Calu3 (cell line): ENCODE results near the gene AMBP. TPM values are rescaled to one million over a fixed set of nuclear protein-coding genes. Genes with fewer than 3 reads are reported as not detected.
A peak's percentile ranks its signal among the peaks of the same experiment; 100 is the strongest.

ENCODE experiments used
- BruUV-seq: library from RNA; stranded (reverse); fragments of 400-500 nt; replicated peaks from 2 replicates; lab custom pipeline; 2021; lab: Mats Ljungman, UMichigan
- CTCF ChIA-PET: fragments of 300-600 bp; sonication (Branson Sonifier 250); formaldehyde crosslinking; loops from one replicate; lab custom pipeline; 2022; ENCODE audit warnings: antibody characterized with exemption; lab: Charles Lee
- DNase-seq: peaks from one replicate; pipeline ENCODE4 v3.0.0; 2022
- H3K27ac Mint-ChIP-seq: one replicate; pipeline ENCODE4 v1.8.0; 2022; ENCODE audit warnings: mixed read lengths; ENCODE audit not compliant: unreplicated experiment
- H3K27me3 Mint-ChIP-seq: one replicate; pipeline ENCODE4 v1.8.0; 2022; ENCODE audit warnings: mixed read lengths; ENCODE audit not compliant: unreplicated experiment
- H3K36me3 Mint-ChIP-seq: one replicate; pipeline ENCODE4 v1.8.0; 2022; ENCODE audit warnings: mild to moderate bottlenecking, moderate library complexity, mixed read lengths; ENCODE audit not compliant: insufficient read depth, unreplicated experiment
- H3K4me1 Mint-ChIP-seq: one replicate; pipeline ENCODE4 v1.8.0; 2022; ENCODE audit warnings: mild to moderate bottlenecking, low read depth, mixed read lengths; ENCODE audit not compliant: unreplicated experiment
- H3K4me3 Mint-ChIP-seq: one replicate; pipeline ENCODE4 v1.8.0; 2022; ENCODE audit warnings: mild to moderate bottlenecking, low read depth, moderate library complexity, mixed read lengths; ENCODE audit not compliant: unreplicated experiment
- H3K9me3 Mint-ChIP-seq: one replicate; pipeline ENCODE4 v1.8.0; 2022; ENCODE audit warnings: low read depth, mixed read lengths; ENCODE audit not compliant: unreplicated experiment
- CTCF ChIP-seq: fragments of 200-600 bp; IDR thresholded peaks from one replicate; pipeline ENCODE4 v1.8.0; 2022; ENCODE audit warnings: antibody characterized with exemption; ENCODE audit not compliant: unreplicated experiment
- intact Hi-C: fragments of 100-400 bp; cut with micrococcal nuclease; formaldehyde crosslinking; loops from one replicate; pipeline ENCODE4 v1.10.0; 2022; ENCODE audit not compliant: unreplicated experiment
- total RNA-seq: library from RNA; stranded (reverse); gene quantifications from 2 replicates; pipeline ENCODE4 v1.2.3, GENCODE V29; 2022

AMBP gene
- total RNA-seq, 1 experiment from 2014 or later, result 2.7 TPM

GRCh38 chr9:114119242-114120191, 41.4 kb upstream of the AMBP start:
- no peaks in the 10 kb centered on the region for H3K27me3 Mint-ChIP-seq

GRCh38 chr9:114117996-114118830, 40.1 kb upstream of the AMBP start:
- no TSS peak for BruUV-seq
- peak; percentile 66 for DNase-seq
- Mint-ChIP-seq H3K36me3 (no peaks in the 10 kb centered on the region), H3K27ac (peak overlapping the region; percentile 70), H3K4me1 (peaks cover 37% of the 10 kb centered on the region), H3K9me3 (peaks cover 4% of the 10 kb centered on the region), H3K27me3 (peaks cover 11% of the 10 kb centered on the region), H3K4me3 (peak overlapping the region; percentile 44)
- CTCF ChIA-PET, result interaction anchor here (0.6 to 1.5 kb wide), 4 partner anchors 11 to 44 kb away, joined by 3 to 19 read pairs (median 6); partner anchors contain the start of gene KIF12
- no peak for TF ChIP-seq CTCF
- intact Hi-C loops, result no loop called here

More at GRCh38 chr9:114119242-114120191, 41.4 kb upstream of the AMBP start:
- DNase-seq, result no peak
- peaks cover 29% of the 10 kb centered on the region for H3K4me1 Mint-ChIP-seq
- BruUV-seq, result no TSS peak
- no peak overlapping the region for H3K4me3 Mint-ChIP-seq
- no peak overlapping the region for H3K27ac Mint-ChIP-seq
- H3K36me3 Mint-ChIP-seq, result no peaks in the 10 kb centered on the region
- intact Hi-C loops, result no loop called here
- CTCF ChIA-PET, result no interaction called here
- H3K9me3 Mint-ChIP-seq, result peaks cover 4% of the 10 kb centered on the region
- no peak for TF ChIP-seq CTCF

- DNase-seq, result no peak
- no TSS peak for BruUV-seq
- Mint-ChIP-seq H3K27me3 (peaks cover 17% of the 10 kb centered on the region), H3K27ac (no peak overlapping the region), H3K4me1 (peaks cover 42% of the 10 kb centered on the region), H3K9me3 (peaks cover 4% of the 10 kb centered on the region), H3K36me3 (no peaks in the 10 kb centered on the region), H3K4me3 (peak overlapping the region; percentile 44)
- intact Hi-C loops, result no loop called here
- no peak for TF ChIP-seq CTCF
- CTCF ChIA-PET, result interaction anchor here (1.3 to 1.5 kb wide), 3 partner anchors 10 to 35 kb away, joined by 5 to 19 read pairs (median 6); partner anchors contain the start of gene KIF12
Observed at GRCh38 chr9:114117614-114117995, 39.5 kb upstream of the AMBP start.

- DNase-seq, result no peak
- H3K36me3 Mint-ChIP-seq, result no peaks in the 10 kb centered on the region
- H3K4me3 Mint-ChIP-seq, result no peak overlapping the region
- CTCF ChIA-PET, result no interaction called here
- peaks cover 50% of the 10 kb centered on the region for H3K4me1 Mint-ChIP-seq
- no peak for TF ChIP-seq CTCF
- BruUV-seq, result no TSS peak
- H3K9me3 Mint-ChIP-seq, result peaks cover 4% of the 10 kb centered on the region
- intact Hi-C loops, result no loop called here
- H3K27ac Mint-ChIP-seq, result no peak overlapping the region
- peaks cover 25% of the 10 kb centered on the region for H3K27me3 Mint-ChIP-seq
Observed at GRCh38 chr9:114116126-114116747, 38.1 kb upstream of the AMBP start.
